ENCODE results near the gene PRKCB. TPM values are rescaled to one million over a fixed set of nuclear protein-coding genes. Genes with fewer than 3 reads are reported as not detected.

PRKCB gene
- total RNA-seq, 4 donors from 2014 or later: 7.7 to 40.0 (median 12.2) TPM

GRCh38 chr16:23859713-23860269 is 24.0 kb downstream of the PRKCB start:
- H3K36me3 ChIP-seq: no peaks in the 10 kb centered on the region
- no peaks in the 10 kb centered on the region for H3K27me3 ChIP-seq

GRCh38 chr16:23861874-23862273 is 26.1 kb downstream of the PRKCB start:
- H3K9me3 ChIP-seq: no peaks in the 10 kb centered on the region
- H3K4me1 ChIP-seq: peaks cover 2% of the 10 kb centered on the region
- TF ChIP-seq POLR2A (IDR thresholded peaks at IDR 0.05): no peak
- no peak for TF ChIP-seq CTCF (IDR thresholded peaks at IDR 0.05)
- TF ChIP-seq POLR2AphosphoS5 (IDR thresholded peaks at IDR 0.05): no peak
- no peak for TF ChIP-seq EP300 (IDR thresholded peaks at IDR 0.05)
- DNase-seq (ENCODE audit: low spot score in 2 of 2): no peak
- no peak overlapping the region for H3K27ac ChIP-seq
- H3K36me3 ChIP-seq: no peaks in the 10 kb centered on the region
- no peak overlapping the region for H3K4me3 ChIP-seq
- WGBS: 83% methylated on average over 3 of the region's 3 CpGs
- H3K27me3 ChIP-seq: no peaks in the 10 kb centered on the region

More at GRCh38 chr16:23859713-23860269, 24.0 kb downstream of the PRKCB start:
- Histone ChIP-seq H3K27ac (no peak overlapping the region), H3K9me3 (no peaks in the 10 kb centered on the region), H3K4me1 (peaks cover 2% of the 10 kb centered on the region), H3K4me3 (no peak overlapping the region)
- no peak for TF ChIP-seq CTCF (IDR thresholded peaks at IDR 0.05)
- TF ChIP-seq POLR2AphosphoS5 (IDR thresholded peaks at IDR 0.05): no peak
- no peak for TF ChIP-seq EP300 (IDR thresholded peaks at IDR 0.05)
- TF ChIP-seq POLR2A (IDR thresholded peaks at IDR 0.05): no peak
- WGBS: 81% methylated on average over 2 of the region's 2 CpGs
- no peak for DNase-seq (ENCODE audit: low spot score in 2 of 2)

GRCh38 chr16:23862556-23862955 is 26.8 kb downstream of the PRKCB start:
- Histone ChIP-seq H3K4me1 (peaks cover 2% of the 10 kb centered on the region), H3K36me3 (no peaks in the 10 kb centered on the region)

GRCh38 chr16:23863511-23864422 is 28.0 kb downstream of the PRKCB start:
- H3K27ac ChIP-seq: no peak overlapping the region
- H3K4me3 ChIP-seq: no peak overlapping the region
- H3K36me3 ChIP-seq: no peaks in the 10 kb centered on the region
- H3K27me3 ChIP-seq: no peaks in the 10 kb centered on the region
- no peaks in the 10 kb centered on the region for H3K9me3 ChIP-seq
- H3K4me1 ChIP-seq: no peaks in the 10 kb centered on the region
- no peak for DNase-seq (ENCODE audit: low spot score in 2 of 2)
- no peak for TF ChIP-seq EP300 (IDR thresholded peaks at IDR 0.05)
- no peak for TF ChIP-seq POLR2A (IDR thresholded peaks at IDR 0.05)
- no peak for TF ChIP-seq CTCF (IDR thresholded peaks at IDR 0.05)
- TF ChIP-seq POLR2AphosphoS5 (IDR thresholded peaks at IDR 0.05): no peak
- WGBS: 55% methylated on average over 12 of the region's 12 CpGs

More at GRCh38 chr16:23862556-23862955, 26.8 kb downstream of the PRKCB start:
- TF ChIP-seq POLR2A (IDR thresholded peaks at IDR 0.05) (no peak), CTCF (IDR thresholded peaks at IDR 0.05) (no peak), POLR2AphosphoS5 (IDR thresholded peaks at IDR 0.05) (no peak), EP300 (IDR thresholded peaks at IDR 0.05) (no peak)
- H3K27me3 ChIP-seq: no peaks in the 10 kb centered on the region
- H3K27ac ChIP-seq: no peak overlapping the region
- WGBS: 78% methylated on average over 6 of the region's 6 CpGs
- H3K4me3 ChIP-seq: no peak overlapping the region
- no peaks in the 10 kb centered on the region for H3K9me3 ChIP-seq
- DNase-seq (ENCODE audit: low spot score in 2 of 2): no peak

GRCh38 chr16:23865853-23866252 is 30.1 kb downstream of the PRKCB start:
- Histone ChIP-seq H3K4me3 (no peak overlapping the region), H3K27me3 (no peaks in the 10 kb centered on the region), H3K4me1 (no peaks in the 10 kb centered on the region), H3K36me3 (no peaks in the 10 kb centered on the region), H3K27ac (no peak overlapping the region), H3K9me3 (no peaks in the 10 kb centered on the region)
- DNase-seq (ENCODE audit: low spot score in 2 of 2): no peak
- WGBS: 49% methylated on average over 2 of the region's 2 CpGs
- no peak for TF ChIP-seq CTCF (IDR thresholded peaks at IDR 0.05)
- TF ChIP-seq POLR2AphosphoS5 (IDR thresholded peaks at IDR 0.05): no peak
- TF ChIP-seq EP300 (IDR thresholded peaks at IDR 0.05): no peak
- TF ChIP-seq POLR2A (IDR thresholded peaks at IDR 0.05): no peak
